PC-9 (cell line): Measurements from ENCODE around the gene TGDS. TPM values are rescaled to one million over a fixed set of nuclear protein-coding genes. Genes with fewer than 3 reads are reported as not detected.

Experiments used
- BruUV-seq: library from RNA; stranded (reverse); fragments of 400-500 nt; replicated peaks from 2 replicates; lab custom pipeline; 2021; lab: Mats Ljungman, UMichigan
- CTCF ChIA-PET: fragments of 300-600 bp; sonication (Branson Sonifier 250); formaldehyde crosslinking; loops from one replicate; lab custom pipeline; 2022; ENCODE audit warnings: antibody characterized with exemption; lab: Charles Lee
- POLR2A ChIA-PET: fragments of 300-600 bp; sonication (Branson Sonifier 250); formaldehyde crosslinking; loops from one replicate; lab custom pipeline; 2022; ENCODE audit warnings: antibody characterized with exemption; ENCODE audit not compliant: unreplicated experiment; lab: Charles Lee
- DNase-seq, 2 experiments: peaks; one replicate each; pipeline versions ENCODE4 v3.0.0 to v3.0.0-alpha.2; 2015 to 2022; ENCODE audit warnings: mixed read lengths in 1 of 2
- H2AFZ ChIP-seq: fragments of 200-600 bp; sonication (generic); 2 replicates; pipeline ENCODE4 v1.8.1; 2017; ENCODE audit warnings: antibody characterized with exemption
- H3F3A ChIP-seq: fragments of 200-600 bp; sonication (generic); 2 replicates; pipeline ENCODE4 v1.8.1; 2017; ENCODE audit warnings: antibody characterized with exemption, mild to moderate bottlenecking, low read depth; ENCODE audit not compliant: insufficient read depth
- H3K27ac ChIP-seq: fragments of 200-600 bp; sonication (generic); 2 replicates; pipeline ENCODE4 v1.6.1; 2016; ENCODE audit warnings: mixed run types
- H3K27me3 ChIP-seq: fragments of 200-600 bp; sonication (generic); 2 replicates; pipeline ENCODE4 v1.6.1; 2016; ENCODE audit warnings: low read depth, mixed run types; ENCODE audit not compliant: insufficient read depth
- H3K36me3 ChIP-seq: fragments of 200-600 bp; sonication (generic); 2 replicates; pipeline ENCODE4 v1.6.1; 2016; ENCODE audit warnings: low read depth, mixed run types
- H3K4me1 ChIP-seq: fragments of 200-600 bp; sonication (generic); replicated peaks from 2 replicates; pipeline ENCODE4 v1.6.1; 2016; ENCODE audit warnings: mixed run types; ENCODE audit not compliant: insufficient read depth
- H3K4me2 ChIP-seq: fragments of 200-600 bp; sonication (generic); 2 replicates; pipeline ENCODE4 v1.6.1; 2017; ENCODE audit warnings: mixed run types
- H3K4me3 ChIP-seq: fragments of 200-600 bp; sonication (generic); 2 replicates; pipeline ENCODE4 v1.6.1; 2016; ENCODE audit warnings: mixed run types
- H3K79me2 ChIP-seq: fragments of 200-600 bp; sonication (generic); 2 replicates; pipeline ENCODE4 v1.6.1; 2017; ENCODE audit warnings: low read depth, mixed run types
- H3K9me2 ChIP-seq: fragments of 200-600 bp; sonication (generic); 2 replicates; pipeline ENCODE4 v1.8.1; 2017; ENCODE audit warnings: mild to moderate bottlenecking; ENCODE audit not compliant: insufficient read depth
- H3K9me3 ChIP-seq: fragments of 200-600 bp; sonication (generic); 2 replicates; pipeline ENCODE4 v1.8.1; 2016; ENCODE audit warnings: low read depth; ENCODE audit not compliant: insufficient read depth
- H4K20me1 ChIP-seq: fragments of 200-600 bp; sonication (generic); 2 replicates; pipeline ENCODE4 v1.8.1; 2017; ENCODE audit not compliant: insufficient read depth
- EZH2 ChIP-seq: fragments of 200-600 bp; sonication (generic); IDR thresholded peaks from 2 replicates; pipeline ENCODE4 v1.8.0; 2017; ENCODE audit warnings: antibody characterized with exemption, low read depth
- intact Hi-C: fragments of 100-400 bp; cut with micrococcal nuclease; formaldehyde crosslinking; loops from one replicate; pipeline ENCODE4 v1.10.0; 2022; ENCODE audit not compliant: unreplicated experiment
- total RNA-seq: library from RNA; stranded (reverse); gene quantifications from 2 replicates; pipeline ENCODE4 v1.2.3, GENCODE V29; 2021
- TF ChIP-seq, protein P1 (sequence below): fragments of 200-600 bp; sonication (generic); conservative IDR thresholded peaks from 2 replicates; pipeline ENCODE4 v1.6.1; 2017; ENCODE audit warnings: mixed run types, antibody characterized with exemption, mild to moderate bottlenecking, moderate library complexity

The TGDS gene
- total RNA-seq, 1 experiment from 2014 or later = 6.2 TPM

DNA sequence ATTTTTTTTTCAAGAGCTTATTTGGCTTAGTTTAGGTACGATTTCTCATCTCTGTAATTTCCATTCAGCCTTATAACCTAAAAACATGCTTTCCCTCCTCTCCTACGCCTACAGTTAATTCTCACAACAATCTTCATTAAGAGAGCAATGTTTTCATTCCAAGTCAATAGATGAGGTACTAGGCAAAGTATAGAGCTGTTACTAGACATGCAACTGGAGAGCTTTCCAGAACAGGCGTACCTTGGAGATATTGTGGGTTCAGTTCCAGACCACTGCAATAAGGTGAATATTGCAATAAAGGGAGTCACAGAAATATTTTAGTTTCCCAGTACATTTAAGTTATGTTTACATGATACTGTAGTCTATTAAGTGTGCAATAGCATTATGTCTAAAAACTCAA, 34.8 kb downstream of the TGDS start:
- Histone ChIP-seq H2AFZ (no peak overlapping the region), H3K27ac (no peak overlapping the region), H3K36me3 (no peaks in the 10 kb centered on the region), H3K4me2 (no peak overlapping the region), H3K4me3 (no peak overlapping the region), H3K79me2 (no peaks in the 10 kb centered on the region), H3F3A (no peaks in the 10 kb centered on the region), H3K9me2 (no peaks in the 10 kb centered on the region), H3K27me3 (no peaks in the 10 kb centered on the region), H4K20me1 (no peaks in the 10 kb centered on the region), H3K4me1 (no peaks in the 10 kb centered on the region), H3K9me3 (no peaks in the 10 kb centered on the region)
- ChIA-PET CTCF (no interaction called here), POLR2A (no interaction called here)
- TF ChIP-seq, protein P1, sequence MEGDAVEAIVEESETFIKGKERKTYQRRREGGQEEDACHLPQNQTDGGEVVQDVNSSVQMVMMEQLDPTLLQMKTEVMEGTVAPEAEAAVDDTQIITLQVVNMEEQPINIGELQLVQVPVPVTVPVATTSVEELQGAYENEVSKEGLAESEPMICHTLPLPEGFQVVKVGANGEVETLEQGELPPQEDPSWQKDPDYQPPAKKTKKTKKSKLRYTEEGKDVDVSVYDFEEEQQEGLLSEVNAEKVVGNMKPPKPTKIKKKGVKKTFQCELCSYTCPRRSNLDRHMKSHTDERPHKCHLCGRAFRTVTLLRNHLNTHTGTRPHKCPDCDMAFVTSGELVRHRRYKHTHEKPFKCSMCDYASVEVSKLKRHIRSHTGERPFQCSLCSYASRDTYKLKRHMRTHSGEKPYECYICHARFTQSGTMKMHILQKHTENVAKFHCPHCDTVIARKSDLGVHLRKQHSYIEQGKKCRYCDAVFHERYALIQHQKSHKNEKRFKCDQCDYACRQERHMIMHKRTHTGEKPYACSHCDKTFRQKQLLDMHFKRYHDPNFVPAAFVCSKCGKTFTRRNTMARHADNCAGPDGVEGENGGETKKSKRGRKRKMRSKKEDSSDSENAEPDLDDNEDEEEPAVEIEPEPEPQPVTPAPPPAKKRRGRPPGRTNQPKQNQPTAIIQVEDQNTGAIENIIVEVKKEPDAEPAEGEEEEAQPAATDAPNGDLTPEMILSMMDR = no peak
- TF ChIP-seq EZH2 = no peak
- no TSS peak for BruUV-seq
- no peak for DNase-seq
- intact Hi-C loops = no loop called here

DNA sequence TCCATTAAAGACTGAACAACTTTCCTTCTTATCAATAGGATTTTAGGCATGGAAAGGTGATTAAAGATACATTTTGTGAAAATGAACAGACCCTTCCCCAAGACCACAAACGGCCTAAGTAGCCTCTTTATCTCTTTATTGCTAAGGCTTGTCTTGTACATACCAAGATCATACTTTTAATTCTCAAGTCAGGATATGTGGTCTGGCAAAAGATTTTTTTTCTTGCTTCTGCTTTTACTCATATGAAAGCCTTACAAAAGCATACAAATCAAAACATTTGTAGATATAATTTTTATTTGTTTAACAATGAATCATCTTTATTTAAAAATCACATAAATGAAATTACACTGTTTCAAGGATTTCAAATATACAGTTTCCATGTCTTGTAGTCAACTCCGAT, 35.8 kb downstream of the TGDS start:
- Histone ChIP-seq H3K27ac (no peak overlapping the region), H4K20me1 (no peaks in the 10 kb centered on the region), H3K36me3 (no peaks in the 10 kb centered on the region), H3K79me2 (no peaks in the 10 kb centered on the region), H3K27me3 (no peaks in the 10 kb centered on the region), H3K9me2 (no peaks in the 10 kb centered on the region), H3K4me1 (no peaks in the 10 kb centered on the region), H3F3A (no peaks in the 10 kb centered on the region), H3K4me2 (no peak overlapping the region), H3K4me3 (no peak overlapping the region), H2AFZ (no peak overlapping the region), H3K9me3 (no peaks in the 10 kb centered on the region)
- TF ChIP-seq, protein P1 = no peak
- no peak for TF ChIP-seq EZH2
- intact Hi-C loops = no loop called here
- no TSS peak for BruUV-seq
- POLR2A ChIA-PET = no interaction called here
- CTCF ChIA-PET = no interaction called here
- no peak for DNase-seq

DNA sequence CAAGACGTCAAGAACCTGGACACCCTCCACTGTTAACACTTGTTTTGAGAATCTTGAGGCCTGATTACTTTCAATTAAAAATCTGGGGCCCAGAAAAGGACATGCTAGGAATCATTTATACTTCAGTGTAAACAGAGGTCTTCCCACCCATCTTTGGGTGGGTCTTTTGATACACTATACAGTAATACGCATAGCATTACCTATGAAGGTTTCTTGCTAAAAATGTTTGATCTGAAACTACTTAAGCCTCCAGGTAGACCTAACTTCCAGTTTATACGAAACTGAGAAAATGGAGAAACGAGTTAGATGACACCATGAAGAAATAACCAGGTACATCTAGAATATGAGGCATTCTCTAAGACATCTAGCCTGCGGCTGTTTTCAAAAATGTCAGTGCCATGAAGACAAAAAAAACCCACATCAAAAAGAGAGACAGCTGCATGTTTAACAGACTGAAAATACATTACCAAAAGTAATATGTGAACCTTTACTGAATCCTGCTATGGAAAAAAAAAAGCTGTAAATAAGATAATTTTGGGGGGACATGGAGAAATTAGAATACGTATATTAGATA, 36.6 kb downstream of the TGDS start:
- no peaks in the 10 kb centered on the region for H3F3A ChIP-seq
- H2AFZ ChIP-seq = no peak overlapping the region
- H3K36me3 ChIP-seq = no peaks in the 10 kb centered on the region
- H4K20me1 ChIP-seq = no peaks in the 10 kb centered on the region
- no peaks in the 10 kb centered on the region for H3K9me2 ChIP-seq
- no peaks in the 10 kb centered on the region for H3K4me1 ChIP-seq
- H3K79me2 ChIP-seq = no peaks in the 10 kb centered on the region
- TF ChIP-seq, protein P1 = no peak
- TF ChIP-seq EZH2 = no peak
- H3K9me3 ChIP-seq = no peaks in the 10 kb centered on the region
- ChIA-PET CTCF (no interaction called here), POLR2A (no interaction called here)
- intact Hi-C loops = no loop called here
- H3K27me3 ChIP-seq = no peaks in the 10 kb centered on the region
- H3K27ac ChIP-seq = no peak overlapping the region
- no peak overlapping the region for H3K4me3 ChIP-seq
- DNase-seq = no peak
- no peak overlapping the region for H3K4me2 ChIP-seq
- no TSS peak for BruUV-seq
